OCI-LY3 (cell line): ENCODE measurements around the gene TCAF1.

Experiments
- EZH2phosphoT487 ChIP-seq: fragments of 200-600 bp; shearing (Covaris generic); IDR thresholded peaks from 2 replicates; pipeline ENCODE4 v1.6.1; 2018; ENCODE audit warnings: antibody characterized with exemption, mixed run types, low read depth
- TF ChIP-seq, protein P1 (sequence below): fragments of 200-600, 300-600 bp; sonication (generic); IDR thresholded peaks from 2 replicates; pipeline ENCODE4 v1.5.1; 2014; ENCODE audit warnings: antibody characterized with exemption, low read length, low read depth

- TF ChIP-seq, protein P1, sequence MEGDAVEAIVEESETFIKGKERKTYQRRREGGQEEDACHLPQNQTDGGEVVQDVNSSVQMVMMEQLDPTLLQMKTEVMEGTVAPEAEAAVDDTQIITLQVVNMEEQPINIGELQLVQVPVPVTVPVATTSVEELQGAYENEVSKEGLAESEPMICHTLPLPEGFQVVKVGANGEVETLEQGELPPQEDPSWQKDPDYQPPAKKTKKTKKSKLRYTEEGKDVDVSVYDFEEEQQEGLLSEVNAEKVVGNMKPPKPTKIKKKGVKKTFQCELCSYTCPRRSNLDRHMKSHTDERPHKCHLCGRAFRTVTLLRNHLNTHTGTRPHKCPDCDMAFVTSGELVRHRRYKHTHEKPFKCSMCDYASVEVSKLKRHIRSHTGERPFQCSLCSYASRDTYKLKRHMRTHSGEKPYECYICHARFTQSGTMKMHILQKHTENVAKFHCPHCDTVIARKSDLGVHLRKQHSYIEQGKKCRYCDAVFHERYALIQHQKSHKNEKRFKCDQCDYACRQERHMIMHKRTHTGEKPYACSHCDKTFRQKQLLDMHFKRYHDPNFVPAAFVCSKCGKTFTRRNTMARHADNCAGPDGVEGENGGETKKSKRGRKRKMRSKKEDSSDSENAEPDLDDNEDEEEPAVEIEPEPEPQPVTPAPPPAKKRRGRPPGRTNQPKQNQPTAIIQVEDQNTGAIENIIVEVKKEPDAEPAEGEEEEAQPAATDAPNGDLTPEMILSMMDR = no peak
- no peak for TF ChIP-seq EZH2phosphoT487
These were observed 29.8 kb upstream of the TCAF1 start for GRCh38 chr7:143931739-143932138.
